GM12878 (cell line): Measurements from ENCODE around the gene CYSLTR2. TPM values are rescaled to one million over a fixed set of nuclear protein-coding genes. Genes with fewer than 3 reads are reported as not detected.

Experiments used
- BACH1 ChIP-seq: fragments of 450-650 bp; IDR thresholded peaks from 2 replicates; pipeline ENCODE4 v1.6.1; 2017; ENCODE audit warnings: mild to moderate bottlenecking, borderline replicate concordance
- BCL3 ChIP-seq: IDR thresholded peaks from 2 replicates; pipeline ENCODE4 v1.6.1; 2011; ENCODE audit warnings: borderline replicate concordance, low read depth, mild to moderate bottlenecking, moderate library complexity, low read length; ENCODE audit not compliant: insufficient read depth, poor library complexity, severe bottlenecking
- CHD2 ChIP-seq: IDR thresholded peaks from 2 replicates; pipeline ENCODE4 v1.6.1; 2011; ENCODE audit warnings: low read depth, low read length, improper control_type of control experiment, borderline replicate concordance
- CREB1 ChIP-seq: IDR thresholded peaks from 2 replicates; pipeline ENCODE4 v1.6.1; 2012; ENCODE audit warnings: low read depth, mild to moderate bottlenecking, inconsistent platforms
- DPF2 ChIP-seq: fragments of 450-650 bp; IDR thresholded peaks from 2 replicates; pipeline ENCODE4 v1.6.1; 2017; ENCODE audit warnings: mild to moderate bottlenecking
- MTA3 ChIP-seq: IDR thresholded peaks from 2 replicates; pipeline ENCODE4 v1.6.1; 2012; ENCODE audit warnings: low read length, inconsistent platforms, borderline replicate concordance
- NBN ChIP-seq: fragments of 450-650 bp; IDR thresholded peaks from 2 replicates; pipeline ENCODE4 v1.6.1; 2016
- NFIC ChIP-seq: IDR thresholded peaks from 2 replicates; pipeline ENCODE4 v1.6.1; 2012; ENCODE audit warnings: low read depth, mild to moderate bottlenecking, inconsistent platforms, low read length, moderate library complexity
- NFYB ChIP-seq: IDR thresholded peaks from 2 replicates; pipeline ENCODE4 v1.6.1; 2011; ENCODE audit warnings: low read depth, mild to moderate bottlenecking, low read length, improper control_type of control experiment, moderate library complexity; ENCODE audit not compliant: insufficient read depth
- PML ChIP-seq: IDR thresholded peaks from 2 replicates; pipeline ENCODE4 v1.6.1; 2012; ENCODE audit warnings: low read length, inconsistent platforms
- RAD21 ChIP-seq: IDR thresholded peaks from 2 replicates; pipeline ENCODE4 v1.6.1; 2011; ENCODE audit warnings: mild to moderate bottlenecking, low read depth, low read length, moderate library complexity; ENCODE audit not compliant: insufficient read depth
- RAD51 ChIP-seq: fragments of 450-650 bp; IDR thresholded peaks from 2 replicates; pipeline ENCODE4 v1.6.1; 2016; ENCODE audit warnings: moderate library complexity, mild to moderate bottlenecking, inconsistent platforms
- RELB ChIP-seq: fragments of 450-650 bp; IDR thresholded peaks from 2 replicates; pipeline ENCODE4 v1.6.1; 2017; ENCODE audit warnings: low read depth, mild to moderate bottlenecking, moderate library complexity
- TCF7 ChIP-seq: IDR thresholded peaks from 2 replicates; pipeline ENCODE4 v1.6.1; 2014; ENCODE audit warnings: antibody characterized with exemption, borderline replicate concordance
- ZBTB4 ChIP-seq: fragments of 450-650 bp; formaldehyde crosslinking; IDR thresholded peaks from 2 replicates; pipeline ENCODE4 v1.4.0; 2022; ENCODE audit warnings: mild to moderate bottlenecking, moderate library complexity
- polyA plus RNA-seq, 11 experiments: library from polyadenylated mRNA; depleted of rRNA in 4 of 11; unstranded in 6 of 11; stranded (reverse) in 5 of 11; fragments of >200 nt; fragmentation: Nextera tagmentation in 4 of 11; fragmentation: Illumina TruSeq in 1 of 11; extraction: Ambion mirVana in 4 of 11; extraction: Trizol in 1 of 11; gene quantifications; 1 replicate in 1 of 11; 2 replicates in 10 of 11; pipeline versions ENCODE4 v1.2.1 to v1.2.3, GENCODE V29; 2011 to 2016; ENCODE audit warnings: inconsistent platforms in 2 of 11, missing spikeins in 2 of 11, low read depth in 1 of 11
- total RNA-seq, 4 experiments: library from RNA; depleted of rRNA in 3 of 4; stranded (reverse); fragments of >200 nt in 3 of 4; fragmentation: Illumina TruSeq in 1 of 4; extraction: Trizol in 1 of 4; gene quantifications; 2 replicates each; pipeline versions ENCODE4 v1.2.1 to v1.2.3, GENCODE V29; 2013 to 2021
- TF ChIP-seq, protein P1 (sequence below): fragments of 450-650 bp; formaldehyde crosslinking; IDR thresholded peaks from 2 replicates; pipeline ENCODE4 v1.4.0; 2020; ENCODE audit warnings: mild to moderate bottlenecking, moderate library complexity
- TF ChIP-seq, protein P2 (sequence below): fragments of 450-650 bp; conservative IDR thresholded peaks from 2 replicates; pipeline ENCODE4 v1.6.1; 2017; ENCODE audit warnings: mild to moderate bottlenecking, moderate library complexity

Gene CYSLTR2
- total and polyA plus RNA-seq, 10 of the 15 experiments (the other 5 are each of a cell fraction or from before 2014, with no cell fraction given), result 0.02 to 0.08 (median 0.03) TPM; not detected in 5

- TF ChIP-seq, protein P1, sequence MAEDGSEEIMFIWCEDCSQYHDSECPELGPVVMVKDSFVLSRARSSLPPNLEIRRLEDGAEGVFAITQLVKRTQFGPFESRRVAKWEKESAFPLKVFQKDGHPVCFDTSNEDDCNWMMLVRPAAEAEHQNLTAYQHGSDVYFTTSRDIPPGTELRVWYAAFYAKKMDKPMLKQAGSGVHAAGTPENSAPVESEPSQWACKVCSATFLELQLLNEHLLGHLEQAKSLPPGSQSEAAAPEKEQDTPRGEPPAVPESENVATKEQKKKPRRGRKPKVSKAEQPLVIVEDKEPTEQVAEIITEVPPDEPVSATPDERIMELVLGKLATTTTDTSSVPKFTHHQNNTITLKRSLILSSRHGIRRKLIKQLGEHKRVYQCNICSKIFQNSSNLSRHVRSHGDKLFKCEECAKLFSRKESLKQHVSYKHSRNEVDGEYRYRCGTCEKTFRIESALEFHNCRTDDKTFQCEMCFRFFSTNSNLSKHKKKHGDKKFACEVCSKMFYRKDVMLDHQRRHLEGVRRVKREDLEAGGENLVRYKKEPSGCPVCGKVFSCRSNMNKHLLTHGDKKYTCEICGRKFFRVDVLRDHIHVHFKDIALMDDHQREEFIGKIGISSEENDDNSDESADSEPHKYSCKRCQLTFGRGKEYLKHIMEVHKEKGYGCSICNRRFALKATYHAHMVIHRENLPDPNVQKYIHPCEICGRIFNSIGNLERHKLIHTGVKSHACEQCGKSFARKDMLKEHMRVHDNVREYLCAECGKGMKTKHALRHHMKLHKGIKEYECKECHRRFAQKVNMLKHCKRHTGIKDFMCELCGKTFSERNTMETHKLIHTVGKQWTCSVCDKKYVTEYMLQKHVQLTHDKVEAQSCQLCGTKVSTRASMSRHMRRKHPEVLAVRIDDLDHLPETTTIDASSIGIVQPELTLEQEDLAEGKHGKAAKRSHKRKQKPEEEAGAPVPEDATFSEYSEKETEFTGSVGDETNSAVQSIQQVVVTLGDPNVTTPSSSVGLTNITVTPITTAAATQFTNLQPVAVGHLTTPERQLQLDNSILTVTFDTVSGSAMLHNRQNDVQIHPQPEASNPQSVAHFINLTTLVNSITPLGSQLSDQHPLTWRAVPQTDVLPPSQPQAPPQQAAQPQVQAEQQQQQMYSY (CRISPR knock-in tag), result no peak
- no peak for TF ChIP-seq RAD51
- TF ChIP-seq, protein P2, sequence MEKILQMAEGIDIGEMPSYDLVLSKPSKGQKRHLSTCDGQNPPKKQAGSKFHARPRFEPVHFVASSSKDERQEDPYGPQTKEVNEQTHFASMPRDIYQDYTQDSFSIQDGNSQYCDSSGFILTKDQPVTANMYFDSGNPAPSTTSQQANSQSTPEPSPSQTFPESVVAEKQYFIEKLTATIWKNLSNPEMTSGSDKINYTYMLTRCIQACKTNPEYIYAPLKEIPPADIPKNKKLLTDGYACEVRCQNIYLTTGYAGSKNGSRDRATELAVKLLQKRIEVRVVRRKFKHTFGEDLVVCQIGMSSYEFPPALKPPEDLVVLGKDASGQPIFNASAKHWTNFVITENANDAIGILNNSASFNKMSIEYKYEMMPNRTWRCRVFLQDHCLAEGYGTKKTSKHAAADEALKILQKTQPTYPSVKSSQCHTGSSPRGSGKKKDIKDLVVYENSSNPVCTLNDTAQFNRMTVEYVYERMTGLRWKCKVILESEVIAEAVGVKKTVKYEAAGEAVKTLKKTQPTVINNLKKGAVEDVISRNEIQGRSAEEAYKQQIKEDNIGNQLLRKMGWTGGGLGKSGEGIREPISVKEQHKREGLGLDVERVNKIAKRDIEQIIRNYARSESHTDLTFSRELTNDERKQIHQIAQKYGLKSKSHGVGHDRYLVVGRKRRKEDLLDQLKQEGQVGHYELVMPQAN, result no peak
- TF ChIP-seq MTA3, result peak; percentile 53; the same call in 1 of the 2 replicates
- TF ChIP-seq PML, result 0 out of 2 replicates have a peak, but pooled peaks have one; percentile 55
- TF ChIP-seq BCL3, result peak; percentile 85
- peak; percentile 92 for TF ChIP-seq DPF2
- no peak for TF ChIP-seq CHD2
- peak; percentile 49 for TF ChIP-seq TCF7
- TF ChIP-seq NBN, result peak; percentile 71; the same call in 1 of the 2 replicates
- no peak for TF ChIP-seq ZBTB4 (CRISPR knock-in tag)
- peak; percentile 62; the same call in 1 of the 2 replicates for TF ChIP-seq CREB1
- peak; percentile 64; the same call in 1 of the 2 replicates for TF ChIP-seq NFIC
- no peak; the same call in 1 of the 2 replicates for TF ChIP-seq RELB
- peak; percentile 70; the same call in 1 of the 2 replicates for TF ChIP-seq BACH1
- TF ChIP-seq NFYB, result no peak
- peak; percentile 57 for TF ChIP-seq RAD21
Observed at GRCh38 chr13:48749699-48750473, 96.2 kb downstream of the CYSLTR2 start (continued).
